ENCODE measurements around the gene TGM6.

TGM6 gene

GRCh38 chr20:2417213-2417541 is 36.5 kb downstream of the TGM6 start:
- Histone ChIP-seq H3K27ac (no peak overlapping the region), H3K27me3 (ENCODE audit: insufficient read depth, low read depth, severe bottlenecking) (no peaks in the 10 kb centered on the region), H3K4me3 (ENCODE audit: low read depth, low read length) (no peak overlapping the region), H3K9me3 (ENCODE audit: severe bottlenecking) (no peaks in the 10 kb centered on the region), H3K36me3 (no peaks in the 10 kb centered on the region)
- DNase-seq = no peak
- TF ChIP-seq, protein P1, sequence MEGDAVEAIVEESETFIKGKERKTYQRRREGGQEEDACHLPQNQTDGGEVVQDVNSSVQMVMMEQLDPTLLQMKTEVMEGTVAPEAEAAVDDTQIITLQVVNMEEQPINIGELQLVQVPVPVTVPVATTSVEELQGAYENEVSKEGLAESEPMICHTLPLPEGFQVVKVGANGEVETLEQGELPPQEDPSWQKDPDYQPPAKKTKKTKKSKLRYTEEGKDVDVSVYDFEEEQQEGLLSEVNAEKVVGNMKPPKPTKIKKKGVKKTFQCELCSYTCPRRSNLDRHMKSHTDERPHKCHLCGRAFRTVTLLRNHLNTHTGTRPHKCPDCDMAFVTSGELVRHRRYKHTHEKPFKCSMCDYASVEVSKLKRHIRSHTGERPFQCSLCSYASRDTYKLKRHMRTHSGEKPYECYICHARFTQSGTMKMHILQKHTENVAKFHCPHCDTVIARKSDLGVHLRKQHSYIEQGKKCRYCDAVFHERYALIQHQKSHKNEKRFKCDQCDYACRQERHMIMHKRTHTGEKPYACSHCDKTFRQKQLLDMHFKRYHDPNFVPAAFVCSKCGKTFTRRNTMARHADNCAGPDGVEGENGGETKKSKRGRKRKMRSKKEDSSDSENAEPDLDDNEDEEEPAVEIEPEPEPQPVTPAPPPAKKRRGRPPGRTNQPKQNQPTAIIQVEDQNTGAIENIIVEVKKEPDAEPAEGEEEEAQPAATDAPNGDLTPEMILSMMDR (IDR thresholded peaks at IDR 0.05; ENCODE audit: low read depth, low read length) = no peak

DNA sequence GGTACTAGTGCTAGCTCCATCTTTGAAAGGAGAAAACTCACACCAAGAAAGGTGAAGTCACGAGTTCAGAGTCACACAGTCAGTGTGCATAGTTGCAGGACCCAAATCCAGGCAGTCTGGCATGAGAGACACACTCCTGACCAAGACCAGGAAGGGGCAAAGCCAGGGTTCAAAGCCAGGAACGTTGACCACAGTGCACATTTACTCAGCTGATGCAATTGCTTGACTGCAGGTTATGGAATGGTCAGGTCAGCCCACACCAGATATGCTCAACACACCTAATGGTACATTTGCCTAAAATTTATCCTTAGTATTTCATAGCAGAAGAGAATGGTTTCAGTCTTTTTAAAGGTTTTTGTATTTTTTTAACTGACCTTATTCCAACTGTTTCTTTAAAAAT is 37.7 kb downstream of the TGM6 start:
- H3K36me3 ChIP-seq = no peaks in the 10 kb centered on the region
- TF ChIP-seq, protein P1 (IDR thresholded peaks at IDR 0.05; ENCODE audit: low read depth, low read length) = no peak
- DNase-seq = no peak
- H3K9me3 ChIP-seq (ENCODE audit: severe bottlenecking) = no peaks in the 10 kb centered on the region
- H3K4me3 ChIP-seq (ENCODE audit: low read depth, low read length) = no peak overlapping the region
- no peaks in the 10 kb centered on the region for H3K27me3 ChIP-seq (ENCODE audit: insufficient read depth, low read depth, severe bottlenecking)
- H3K27ac ChIP-seq = no peak overlapping the region

- Histone ChIP-seq H3K9me3 (ENCODE audit: severe bottlenecking) (no peaks in the 10 kb centered on the region), H3K27me3 (ENCODE audit: insufficient read depth, low read depth, severe bottlenecking) (no peaks in the 10 kb centered on the region), H3K27ac (no peak overlapping the region), H3K4me3 (ENCODE audit: low read depth, low read length) (no peak overlapping the region), H3K36me3 (no peaks in the 10 kb centered on the region)
- no peak for DNase-seq
- TF ChIP-seq, protein P1 (IDR thresholded peaks at IDR 0.05; ENCODE audit: low read depth, low read length) = no peak
Observed at GRCh38 chr20:2420510-2420909, 39.8 kb downstream of the TGM6 start.

DNA sequence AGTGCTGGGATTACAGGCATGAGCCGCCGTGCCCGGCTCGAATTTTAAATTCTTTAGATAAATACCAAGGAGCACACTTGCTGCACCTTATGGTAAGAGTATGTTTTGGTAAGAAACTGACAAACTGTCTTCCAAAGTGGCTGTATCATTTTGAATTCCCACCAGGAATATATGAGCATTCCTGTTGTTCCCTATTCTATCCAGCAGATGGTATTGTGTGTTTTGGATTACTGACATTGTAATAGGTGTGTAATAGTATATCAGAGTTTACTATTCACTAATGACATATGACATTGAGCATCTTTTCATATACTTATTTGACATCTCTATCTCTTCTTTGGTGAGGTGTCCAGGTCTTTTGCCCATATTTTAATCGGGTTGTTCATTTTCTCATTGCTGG is 40.5 kb downstream of the TGM6 start:
- Histone ChIP-seq H3K27ac (no peak overlapping the region), H3K4me3 (ENCODE audit: low read depth, low read length) (no peak overlapping the region), H3K36me3 (no peaks in the 10 kb centered on the region), H3K9me3 (ENCODE audit: severe bottlenecking) (no peaks in the 10 kb centered on the region), H3K27me3 (ENCODE audit: insufficient read depth, low read depth, severe bottlenecking) (no peaks in the 10 kb centered on the region)
- DNase-seq = no peak
- TF ChIP-seq, protein P1 (IDR thresholded peaks at IDR 0.05; ENCODE audit: low read depth, low read length) = 0 out of 2 replicates have a peak, but pooled peaks have one; percentile 5

- no peak for DNase-seq
- Histone ChIP-seq H3K27me3 (ENCODE audit: insufficient read depth, low read depth, severe bottlenecking) (no peaks in the 10 kb centered on the region), H3K36me3 (no peaks in the 10 kb centered on the region), H3K4me3 (ENCODE audit: low read depth, low read length) (no peak overlapping the region), H3K9me3 (ENCODE audit: severe bottlenecking) (no peaks in the 10 kb centered on the region), H3K27ac (no peak overlapping the region)
- TF ChIP-seq, protein P1 (IDR thresholded peaks at IDR 0.05; ENCODE audit: low read depth, low read length) = no peak
Observed at GRCh38 chr20:2429051-2429450, 48.4 kb downstream of the TGM6 start.

DNA sequence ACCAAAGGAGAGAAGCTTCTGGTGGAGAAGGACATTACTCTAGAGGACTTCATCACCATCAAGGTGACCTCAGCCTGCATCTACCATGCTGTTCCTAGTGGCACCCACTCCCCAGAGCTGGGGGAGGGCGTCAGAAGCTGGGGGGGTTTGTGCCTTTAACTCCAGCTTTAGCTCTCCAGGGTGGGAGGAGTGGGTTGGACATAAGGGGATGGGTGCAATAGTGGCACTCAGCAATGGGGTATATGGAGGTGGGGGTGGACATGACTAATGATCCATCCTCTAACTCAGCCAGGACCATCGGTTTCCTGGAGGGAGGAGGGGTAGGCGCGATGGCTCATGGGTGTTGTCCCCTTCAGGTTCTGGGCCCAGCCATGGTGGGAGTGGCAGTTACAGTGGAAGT is 49.8 kb downstream of the TGM6 start:
- Histone ChIP-seq H3K27me3 (ENCODE audit: insufficient read depth, low read depth, severe bottlenecking) (no peaks in the 10 kb centered on the region), H3K4me3 (ENCODE audit: low read depth, low read length) (no peak overlapping the region), H3K9me3 (ENCODE audit: severe bottlenecking) (no peaks in the 10 kb centered on the region), H3K27ac (no peak overlapping the region), H3K36me3 (no peaks in the 10 kb centered on the region)
- no peak for DNase-seq
- TF ChIP-seq, protein P1 (IDR thresholded peaks at IDR 0.05; ENCODE audit: low read depth, low read length) = no peak
